8988T (cell line): ENCODE data around the gene PRKG1.
"Not testable (repeated sequence)": the region's sequence is repeated elsewhere in the genome, so short reads cannot be mapped to it uniquely, and the experiment has no call there.

ENCODE experiments used
- DNase-seq: peaks from one replicate; pipeline ENCODE4 v3.0.0; 2011

Gene PRKG1

DNA sequence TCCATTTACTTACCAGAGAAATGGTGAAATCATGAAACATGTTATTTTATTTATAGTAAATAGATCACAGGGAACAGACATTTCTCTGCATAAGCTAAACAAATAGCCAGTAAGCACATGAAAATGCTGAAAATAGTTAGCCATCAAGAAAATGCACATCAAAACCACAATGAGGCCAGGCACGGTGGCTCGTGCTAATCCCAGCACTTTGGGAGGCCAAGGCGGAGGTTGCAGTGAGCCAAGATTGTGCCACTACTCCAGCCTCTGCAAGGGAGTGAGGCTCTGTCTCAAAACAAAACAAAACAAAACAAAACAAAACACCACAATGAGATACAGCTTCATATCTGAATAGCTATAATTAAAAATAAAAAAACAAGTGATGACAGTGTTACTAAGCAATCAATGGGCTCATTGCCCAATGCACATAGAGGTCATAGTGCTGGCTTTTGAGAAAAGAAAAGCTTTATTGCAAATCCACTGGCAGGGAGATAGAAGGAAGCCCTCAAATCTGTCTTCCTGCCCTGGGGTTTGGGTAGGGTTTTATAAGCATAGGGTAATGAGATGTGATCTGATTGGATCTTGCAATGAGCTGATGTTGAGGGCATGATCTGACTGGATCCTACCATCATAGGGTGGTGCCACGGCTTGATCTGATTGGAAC, 608.9 kb downstream of the PRKG1 start:
- DNase-seq: no peak

DNA sequence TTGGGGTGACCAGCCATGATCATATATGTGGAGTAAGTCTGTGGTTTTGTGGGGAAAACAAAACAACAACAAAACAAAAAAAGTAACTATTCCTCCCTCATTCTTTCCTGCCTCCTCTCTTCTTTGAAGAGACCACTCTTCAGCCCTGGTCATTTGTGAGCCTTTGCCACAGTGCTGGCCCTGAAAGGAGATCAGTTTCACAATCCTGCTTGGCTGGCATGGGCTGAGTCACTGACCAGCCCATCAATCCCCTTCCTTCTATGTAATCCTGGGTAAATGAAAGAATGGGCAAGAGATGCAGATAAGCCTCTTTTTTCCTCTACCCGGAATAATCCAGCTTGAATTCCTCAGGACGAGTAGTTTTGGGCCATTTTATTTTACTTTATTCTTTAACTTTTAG, 611.5 kb downstream of the PRKG1 start:
- DNase-seq: no peak

DNA sequence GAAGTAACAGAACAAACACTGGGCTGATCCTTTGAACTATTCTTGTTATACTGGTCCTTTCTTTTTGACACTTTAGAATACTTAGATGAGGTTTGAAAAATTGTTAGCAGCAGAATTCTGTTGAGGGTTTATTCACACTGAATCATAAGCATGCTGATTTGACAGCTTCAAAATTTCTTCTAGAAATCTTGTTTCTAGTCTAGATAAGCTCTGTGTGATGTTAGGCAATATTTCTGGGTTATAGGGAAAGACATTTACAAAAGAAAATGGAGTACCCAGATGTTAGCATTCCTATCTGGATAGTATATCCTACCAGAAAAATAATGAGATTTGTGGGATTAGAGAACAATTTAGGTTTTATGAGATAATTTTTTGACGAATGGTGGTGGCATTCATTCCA, 613.0 kb downstream of the PRKG1 start:
- DNase-seq: no peak

DNA sequence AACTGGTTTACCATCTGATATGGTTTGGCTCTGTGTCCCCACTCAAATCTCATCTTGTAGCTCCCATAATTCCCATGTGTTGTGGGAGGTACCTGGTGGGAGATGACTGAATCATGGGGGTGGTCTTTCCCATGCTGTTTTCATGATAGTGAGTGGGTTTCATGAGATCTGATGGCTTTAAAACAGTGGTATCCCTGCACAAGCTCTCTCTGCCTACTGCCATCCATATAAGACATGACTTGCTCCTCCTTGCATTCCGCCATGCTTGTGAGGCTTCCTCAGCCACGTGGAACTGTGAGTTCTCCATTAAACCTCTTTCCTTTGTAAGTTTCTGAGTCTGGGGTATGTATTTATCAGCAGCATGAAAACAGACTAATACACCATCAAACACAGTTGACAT, 614.5 kb downstream of the PRKG1 start:
- DNase-seq: not testable (repeated sequence)

DNA sequence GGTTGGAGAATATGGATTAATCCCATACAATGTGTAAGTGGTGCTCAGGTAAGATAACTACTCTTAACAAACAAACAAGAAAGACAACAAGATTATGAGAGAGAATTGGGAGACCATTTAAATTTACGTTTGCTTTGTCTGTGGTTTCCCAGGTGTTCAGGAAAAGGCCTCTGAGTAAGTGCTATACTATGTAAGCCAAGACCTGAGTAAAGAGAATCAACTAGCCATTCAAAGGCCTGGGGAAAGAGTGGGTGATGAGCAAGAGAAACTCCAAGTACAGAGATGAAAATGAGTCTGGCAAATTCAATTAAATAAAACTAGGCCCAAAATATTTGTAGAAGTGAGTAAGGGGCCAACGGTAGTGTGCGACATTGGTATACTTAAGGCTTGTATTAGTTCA, 615.2 kb downstream of the PRKG1 start:
- no peak for DNase-seq

DNA sequence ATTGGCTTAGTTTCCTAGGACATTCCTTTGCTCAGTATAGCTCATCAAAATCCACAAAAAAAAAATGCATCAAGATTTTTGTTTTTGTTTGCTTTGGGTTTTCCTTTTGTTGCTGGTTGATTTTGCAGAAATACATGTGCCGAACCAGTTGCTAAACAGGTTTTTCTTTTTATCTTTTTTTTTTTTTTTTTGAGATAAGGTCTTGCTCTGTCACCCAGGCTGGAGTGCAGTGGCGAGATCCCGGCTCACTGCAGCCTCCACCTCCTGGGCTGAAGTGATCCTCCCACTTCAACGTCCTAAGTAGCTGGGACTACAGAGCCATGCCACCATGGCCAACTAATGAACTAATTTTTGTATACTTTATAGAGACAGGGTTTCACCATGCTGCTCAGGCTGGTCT, 616.8 kb downstream of the PRKG1 start:
- DNase-seq: no peak

DNA sequence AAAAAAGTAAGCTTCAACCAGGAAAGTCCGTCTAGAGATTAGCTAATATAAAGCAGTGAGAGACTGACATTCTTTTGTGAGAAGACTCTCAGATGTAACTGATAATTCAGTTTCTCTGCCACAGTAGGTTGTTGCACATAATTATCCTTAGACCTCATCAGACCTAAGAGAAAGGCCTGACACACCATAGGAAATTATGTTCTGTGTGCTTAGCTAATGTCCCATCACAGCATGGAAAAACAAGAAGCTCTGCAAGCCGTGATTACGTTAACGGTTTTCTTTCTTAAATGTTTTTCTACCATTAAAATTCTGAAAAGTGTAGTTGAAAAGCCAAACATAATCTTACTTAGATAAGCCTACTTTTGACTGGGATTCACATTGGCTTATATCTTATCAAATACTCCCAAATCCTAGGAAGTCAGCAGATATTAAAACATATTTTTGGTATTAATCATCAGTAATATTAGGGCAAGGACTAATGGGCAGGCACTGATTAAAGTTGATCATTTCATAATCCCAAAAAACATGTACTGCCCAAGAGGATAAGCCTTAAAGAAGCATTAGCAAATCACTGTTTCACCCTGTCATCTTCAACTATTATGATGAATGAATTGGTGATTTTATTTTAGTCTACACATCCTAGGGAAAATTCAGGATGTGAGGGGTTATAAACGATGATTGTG, 619.9 kb downstream of the PRKG1 start:
- DNase-seq: no peak

DNA sequence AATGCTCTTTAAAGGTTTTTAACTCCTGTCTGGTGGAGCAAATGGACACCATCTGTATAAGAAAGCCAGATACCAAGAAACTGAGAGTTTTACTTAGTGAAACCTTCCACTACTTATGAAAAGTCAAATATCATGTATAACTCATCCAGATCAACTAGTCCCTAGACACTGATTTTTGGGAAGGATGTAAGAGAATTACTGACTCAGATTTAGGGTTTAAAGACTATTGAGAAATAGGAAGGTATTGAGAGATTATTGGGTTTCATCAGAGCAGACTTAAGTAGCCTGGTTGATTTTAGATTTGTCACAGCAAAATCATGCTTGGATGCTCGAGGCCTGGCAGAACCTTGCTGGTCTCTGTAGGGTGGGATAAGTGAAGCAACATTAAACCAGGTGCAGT, 622.0 kb downstream of the PRKG1 start:
- no peak for DNase-seq

DNA sequence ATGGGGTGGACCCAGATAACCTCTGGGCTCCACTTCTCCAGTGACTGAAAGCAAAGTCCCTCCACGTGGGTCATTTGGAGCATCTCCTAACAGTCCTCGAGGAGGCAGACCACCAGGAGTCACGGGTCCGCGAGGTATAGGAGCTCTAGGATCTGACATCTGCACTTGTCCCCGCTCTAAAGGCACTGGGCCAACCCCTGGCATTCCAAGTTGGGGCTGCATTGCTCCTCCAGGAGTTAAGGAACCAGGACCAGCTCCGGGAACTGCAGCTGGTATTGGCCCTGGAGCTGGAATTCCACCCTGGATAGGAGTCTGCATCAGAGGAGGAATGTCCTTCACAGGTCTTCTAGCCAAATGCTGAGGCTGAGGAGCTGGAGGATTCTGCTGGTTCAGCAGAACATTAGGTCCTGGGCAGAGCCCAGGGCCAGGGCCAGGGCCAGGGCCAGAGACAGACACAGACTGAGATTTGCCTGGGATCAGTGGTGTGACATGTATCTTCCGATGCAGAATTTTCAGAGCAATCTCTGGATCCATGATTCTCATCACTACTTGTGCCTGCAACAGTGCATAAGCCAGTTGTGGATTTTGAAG, 624.3 kb downstream of the PRKG1 start:
- DNase-seq: no peak

DNA sequence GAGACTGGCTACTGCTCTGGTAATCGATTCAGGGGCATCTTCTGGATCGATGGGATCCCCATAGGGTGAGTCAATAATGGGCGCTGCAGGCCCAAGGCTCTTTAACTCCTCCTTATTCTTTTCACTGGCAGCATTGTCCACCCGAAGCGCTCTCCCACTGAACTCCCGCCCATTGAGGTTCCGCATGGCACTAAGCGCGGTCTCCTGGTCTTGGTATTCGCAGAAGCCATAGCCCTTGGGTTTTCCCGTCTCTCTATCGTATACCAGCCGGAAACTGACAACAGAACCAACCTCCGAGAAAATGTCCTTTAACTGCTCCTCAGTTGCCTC, 624.8 kb downstream of the PRKG1 start:
- DNase-seq: no peak

DNA sequence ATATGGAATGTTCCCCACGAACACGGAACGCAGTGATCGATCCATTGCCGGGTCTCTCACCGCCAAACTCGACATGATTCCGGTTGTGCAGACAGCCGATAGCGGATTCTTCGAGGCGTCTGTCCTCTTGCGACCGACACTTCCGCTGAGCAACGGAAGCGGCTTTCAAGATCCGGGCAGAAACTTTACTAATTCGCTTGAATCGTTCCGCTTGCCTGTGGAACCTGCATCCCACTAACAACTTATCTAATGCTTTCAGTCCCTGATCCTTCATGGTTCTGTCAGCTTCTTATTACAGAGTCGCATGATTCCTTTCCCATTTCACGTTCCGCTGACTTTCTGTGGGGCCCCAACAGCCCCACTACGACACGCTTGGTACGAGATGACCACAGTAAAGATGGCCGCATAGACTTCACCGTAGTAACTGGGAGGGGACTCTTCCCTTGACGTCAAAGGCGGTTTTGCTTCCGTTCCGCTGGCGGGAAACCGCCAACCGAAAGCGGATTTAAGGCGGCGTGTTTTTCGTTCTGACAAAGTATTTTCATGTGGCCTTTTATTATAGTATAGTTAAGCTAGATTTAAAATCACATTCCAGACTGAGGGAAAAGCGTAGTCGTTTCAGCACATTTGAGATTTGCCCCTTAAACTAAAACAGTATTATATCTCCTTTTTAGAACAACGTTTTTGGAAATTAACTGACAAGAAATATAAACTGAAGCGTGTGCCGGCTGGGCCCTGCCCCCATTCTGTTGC, 625.4 kb downstream of the PRKG1 start, which contains the start of gene CSTF2T:
Gene CSTF2T (minus strand): TSS at position 121 of the 753 bp plus-strand sequence. CDS start 46 bp downstream, at position 75.
- DNase-seq: no peak

DNA sequence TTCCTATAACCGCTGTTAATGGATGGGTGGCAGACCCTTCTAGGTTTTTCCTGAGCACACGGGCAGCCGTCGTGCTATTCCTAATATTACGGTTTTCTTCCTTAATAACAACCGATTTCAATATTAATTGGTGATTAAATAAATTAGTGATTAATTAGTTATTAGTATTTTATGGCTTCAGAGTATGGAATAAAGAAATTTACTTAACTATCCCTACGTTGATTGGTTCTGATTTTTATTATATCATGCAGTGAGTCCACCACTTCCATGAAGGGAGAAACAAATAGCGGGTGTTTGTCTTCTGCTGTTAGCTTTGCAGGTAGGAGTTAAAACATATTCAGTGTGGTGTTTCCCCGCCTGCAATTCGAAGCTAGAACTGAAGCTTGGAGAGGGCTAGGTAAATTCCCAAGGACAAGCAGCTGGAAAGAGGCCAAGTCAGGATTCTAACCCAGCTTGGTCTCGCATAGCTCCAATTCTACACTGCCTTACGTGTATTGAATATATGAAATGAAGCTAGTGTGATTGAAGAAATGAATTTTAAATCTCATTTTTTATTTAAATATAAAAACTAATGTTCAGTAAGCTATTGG, 626.0 kb downstream of the PRKG1 start:
- DNase-seq: no peak

DNA sequence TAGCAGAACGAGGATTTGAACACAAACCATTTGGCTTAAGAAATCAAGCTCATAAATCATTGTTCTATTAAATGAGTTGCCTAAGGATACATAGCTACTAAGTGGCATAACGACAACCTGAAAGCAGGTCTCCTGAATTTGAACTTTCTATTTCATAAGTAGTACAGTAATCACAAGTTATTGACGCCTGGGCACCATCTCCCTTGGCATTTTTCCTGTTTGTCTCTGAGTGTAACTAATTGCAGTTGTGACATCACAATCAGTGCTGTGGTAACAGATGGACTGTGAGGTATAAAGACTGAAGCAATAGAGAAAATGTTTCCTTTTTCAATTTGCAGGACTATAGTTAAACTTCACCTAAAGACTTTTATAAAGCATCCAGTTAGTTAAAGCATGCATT, 631.5 kb downstream of the PRKG1 start:
- DNase-seq: no peak

DNA sequence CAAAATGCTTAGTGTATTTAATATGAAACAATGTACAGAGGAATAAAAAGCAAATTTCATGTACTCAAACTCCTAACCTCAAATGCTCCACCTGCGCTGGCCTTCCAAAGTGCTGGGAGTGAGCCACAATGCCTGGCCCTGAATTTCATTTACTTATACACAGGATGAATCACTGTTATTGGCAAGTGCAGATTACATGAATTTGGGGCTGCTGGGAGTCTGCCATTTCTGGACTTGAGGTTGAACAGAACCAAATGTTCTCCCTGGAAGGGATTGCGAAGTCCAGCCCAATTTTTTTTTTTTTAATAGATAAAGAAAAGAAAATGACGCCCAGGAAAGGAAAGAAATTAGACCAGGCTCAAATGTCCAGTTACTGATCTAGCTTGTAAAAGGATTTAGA, 631.9 kb downstream of the PRKG1 start:
- DNase-seq: no peak

DNA sequence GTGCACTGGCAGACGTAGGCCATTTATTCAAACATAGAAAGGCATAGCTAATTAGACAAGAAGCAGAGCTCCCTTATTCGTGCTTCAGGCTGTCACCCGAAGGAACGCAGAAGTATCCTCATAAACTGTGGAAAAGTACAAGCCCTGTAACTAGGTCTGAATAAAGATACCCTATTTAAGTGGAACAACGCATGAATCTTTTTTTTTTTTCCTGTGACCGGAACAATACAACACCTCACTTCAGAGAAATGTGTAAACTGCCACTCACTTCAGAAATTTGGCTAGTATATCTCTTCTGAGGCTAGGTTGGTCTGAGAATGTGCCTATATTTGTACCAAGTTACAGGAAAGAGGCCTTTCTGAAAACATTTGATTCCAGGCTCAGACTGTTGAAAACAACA, 633.1 kb downstream of the PRKG1 start:
- DNase-seq: no peak

DNA sequence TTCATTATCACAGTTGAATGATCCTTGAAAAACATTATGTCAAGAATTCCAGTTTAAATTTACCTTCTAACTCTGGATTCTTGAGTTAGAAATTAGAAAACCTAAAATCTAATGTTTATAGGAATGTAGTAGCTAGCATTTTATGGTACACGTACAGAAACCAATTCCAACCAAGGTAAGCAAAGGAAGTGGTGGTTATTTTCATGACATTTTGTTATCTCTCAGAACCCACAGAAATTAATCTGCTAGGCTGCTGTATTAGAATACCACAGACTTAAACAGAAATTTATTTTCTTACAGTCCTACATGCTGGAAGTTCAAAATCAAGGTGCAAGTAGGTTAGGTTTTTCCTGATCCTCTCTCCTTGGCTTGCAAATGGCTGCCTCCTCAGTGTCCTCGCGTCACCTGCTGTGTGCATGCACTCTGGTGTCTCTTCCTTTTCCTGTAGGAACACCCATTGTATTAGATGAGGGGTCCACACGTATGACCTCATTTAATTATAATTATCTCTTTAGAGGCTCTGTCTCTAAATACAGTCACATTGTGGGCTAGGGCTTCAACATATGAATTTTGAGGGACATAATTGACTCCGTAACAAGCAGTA, 633.6 kb downstream of the PRKG1 start:
- DNase-seq: no peak

DNA sequence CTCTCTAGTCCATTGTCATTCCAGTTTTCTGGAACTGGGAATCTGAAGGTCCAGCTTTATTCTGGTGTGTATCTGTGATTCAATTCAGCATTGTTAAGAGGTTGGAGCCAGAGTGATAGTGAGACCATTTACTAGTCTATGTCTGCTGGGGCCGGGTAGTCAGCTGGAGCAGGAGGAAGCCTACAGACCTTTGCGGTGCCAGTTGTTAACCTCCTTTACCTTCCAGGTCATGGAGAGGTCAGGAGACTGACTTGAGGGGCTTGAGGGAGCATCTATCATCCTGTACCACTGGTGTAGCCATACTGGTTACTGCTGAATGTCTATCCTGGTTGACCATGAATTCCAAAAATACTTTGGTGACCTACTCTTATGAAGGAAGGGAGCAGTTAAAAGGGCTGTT, 634.3 kb downstream of the PRKG1 start:
- DNase-seq: no peak

DNA sequence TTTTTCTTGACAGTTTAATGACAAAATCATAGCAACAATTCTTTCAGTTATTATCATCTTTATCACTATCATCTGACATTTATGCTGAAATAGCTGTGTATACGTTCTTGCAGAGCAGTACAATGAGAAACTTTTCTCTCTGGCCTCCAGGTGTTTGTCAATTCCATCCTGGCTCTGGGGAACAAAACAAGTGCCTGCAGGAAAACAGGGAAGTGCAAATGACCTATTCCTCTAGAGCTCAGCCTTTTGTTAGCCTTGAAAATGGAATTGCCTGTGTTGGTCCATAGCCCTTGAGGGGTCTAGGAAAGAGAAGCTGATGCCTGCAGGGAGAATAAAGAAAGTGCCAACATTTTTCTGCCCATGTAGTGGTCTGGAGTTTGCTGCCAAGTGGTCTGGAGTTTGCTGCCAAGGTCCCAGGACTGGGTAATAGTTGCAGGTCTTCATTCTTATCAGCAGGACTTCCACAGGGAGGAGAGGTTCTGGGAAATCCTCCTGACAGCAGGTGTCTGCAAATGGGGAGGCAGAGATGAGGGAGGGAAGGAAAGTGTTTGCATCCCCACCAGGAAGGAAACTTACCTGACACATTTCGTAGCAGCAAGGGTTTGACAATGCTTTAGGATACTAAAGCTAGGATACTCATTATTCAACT, 635.2 kb downstream of the PRKG1 start:
- DNase-seq: no peak

DNA sequence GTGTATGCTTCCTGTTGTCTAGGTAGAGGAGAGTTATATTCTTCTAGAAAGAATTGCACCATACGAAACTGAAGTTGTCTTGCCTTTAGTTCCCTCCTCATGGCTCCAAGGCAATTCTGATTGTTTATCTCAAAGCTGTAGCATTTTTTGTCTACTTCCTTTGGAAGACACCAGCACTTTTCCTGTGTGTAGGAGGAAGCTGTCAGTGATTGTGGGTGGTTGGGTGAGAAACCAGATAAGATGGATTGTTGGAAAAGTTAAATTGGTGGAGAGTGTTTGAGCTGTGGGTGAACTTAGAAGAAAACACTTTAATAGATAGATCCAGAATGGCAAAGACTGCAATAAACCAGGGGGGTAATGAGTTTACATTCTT, 637.2 kb downstream of the PRKG1 start:
- DNase-seq: no peak

DNA sequence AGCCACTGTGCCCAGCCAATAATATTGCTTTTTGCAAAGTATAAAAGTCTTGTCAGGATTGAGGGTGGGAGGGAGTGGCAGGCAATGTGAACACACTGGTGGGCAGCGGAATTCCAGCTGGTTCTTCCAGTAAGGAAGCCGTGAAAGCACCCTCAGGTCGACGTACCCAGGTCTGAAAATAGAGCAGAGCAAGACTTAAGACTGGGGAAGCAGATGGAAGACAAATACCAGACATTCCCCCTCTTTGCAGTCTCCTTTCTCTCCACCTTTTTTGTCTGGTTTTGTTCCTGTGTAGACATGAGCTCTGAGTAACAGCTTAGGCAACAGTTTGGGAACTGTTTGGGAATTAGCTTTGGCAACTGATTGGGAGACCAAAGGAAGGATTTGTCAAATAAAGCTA, 642.7 kb downstream of the PRKG1 start:
- DNase-seq: no peak

DNA sequence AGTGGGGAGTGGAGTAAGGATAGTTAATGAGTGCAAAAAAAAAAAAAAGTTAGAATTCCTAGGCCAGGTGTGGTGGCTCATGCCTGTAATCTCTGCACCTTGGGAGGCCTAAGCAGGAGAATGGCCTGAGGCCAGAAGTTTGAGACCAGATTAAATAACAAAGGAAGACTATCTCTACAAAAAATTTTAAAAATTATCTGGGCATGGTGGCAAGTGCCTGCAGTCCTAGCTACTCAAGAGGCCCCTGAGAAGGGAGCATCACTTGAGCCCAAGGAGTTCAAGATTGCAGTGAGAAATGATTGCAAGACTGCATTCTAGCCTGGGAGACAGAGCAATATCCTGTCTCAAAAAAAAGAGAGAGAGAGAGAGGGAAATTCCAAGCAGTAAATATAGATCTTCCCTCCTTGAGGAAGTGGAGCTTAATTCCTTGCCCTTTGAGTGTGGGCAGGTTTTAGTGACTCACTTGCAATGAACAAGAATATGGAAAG, 644.6 kb downstream of the PRKG1 start:
- no peak for DNase-seq

DNA sequence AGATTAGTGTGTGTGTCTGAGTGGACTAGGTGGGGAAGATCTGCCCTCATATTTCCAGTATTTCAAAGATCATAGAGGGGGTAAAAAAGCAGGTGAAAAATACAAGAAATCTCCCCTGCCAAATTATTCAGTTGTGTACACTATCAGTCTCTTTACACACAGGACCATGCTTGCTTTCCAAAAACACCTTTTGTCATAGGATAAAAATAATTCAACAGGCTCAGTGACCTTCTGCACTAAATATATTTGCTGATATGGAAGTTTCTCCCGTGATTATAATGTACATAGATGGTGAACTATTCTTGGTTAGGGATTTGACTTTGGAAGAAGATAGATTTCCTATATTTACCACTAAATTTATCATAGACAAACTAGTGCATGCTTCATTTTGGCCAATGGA, 649.8 kb downstream of the PRKG1 start:
- no peak for DNase-seq
